ENCODE data around the gene BMI1.

The BMI1 gene

GRCh38 chr10:22319980-22320558, 830 bp upstream of the BMI1 start:
- DNase-seq = no peak

GRCh38 chr10:22321156-22321923, 441 bp downstream of the BMI1 start:
- no peak for DNase-seq

GRCh38 chr10:22321924-22322640, 1.2 kb downstream of the BMI1 start:
- DNase-seq = no peak

GRCh38 chr10:22322641-22323160, 1.8 kb downstream of the BMI1 start:
- DNase-seq = no peak

- DNase-seq = no peak
These were observed 2.8 kb downstream of the BMI1 start for GRCh38 chr10:22323538-22324305.

GRCh38 chr10:22324413-22324812, 3.5 kb downstream of the BMI1 start:
- DNase-seq = no peak

- DNase-seq = no peak
These were observed 4.0 kb downstream of the BMI1 start for GRCh38 chr10:22324893-22325271.

GRCh38 chr10:22325272-22326144, 4.6 kb downstream of the BMI1 start:
- no peak for DNase-seq

- DNase-seq = no peak
These were observed 5.3 kb downstream of the BMI1 start for GRCh38 chr10:22326145-22326702.

GRCh38 chr10:22329150-22329549, 8.3 kb downstream of the BMI1 start:
- DNase-seq = no peak

- no peak for DNase-seq
These were observed 11.3 kb downstream of the BMI1 start for GRCh38 chr10:22332116-22332692.

- DNase-seq = no peak
These were observed 12.5 kb downstream of the BMI1 start for GRCh38 chr10:22333167-22333974.

- DNase-seq = no peak
These were observed 13.0 kb downstream of the BMI1 start for GRCh38 chr10:22333975-22334282.

- DNase-seq = no peak
These were observed 13.7 kb downstream of the BMI1 start for GRCh38 chr10:22334414-22335172.

- DNase-seq = no peak
These were observed 14.5 kb downstream of the BMI1 start for GRCh38 chr10:22335173-22335933.

- DNase-seq = no peak
These were observed 17.4 kb downstream of the BMI1 start for GRCh38 chr10:22338185-22338900.

GRCh38 chr10:22338931-22339330, 18.0 kb downstream of the BMI1 start:
- no peak for DNase-seq

GRCh38 chr10:22339761-22340328, 18.9 kb downstream of the BMI1 start:
- no peak for DNase-seq

Measured in NCI-H2171 (cell line).